GM12878 (cell line): ENCODE data around the gene ZNF367. TPM values are rescaled to one million over a fixed set of nuclear protein-coding genes. Genes with fewer than 3 reads are reported as not detected.

Source experiments
- ATAC-seq: fragments of 200-7000 bp; cut with Tn5 transposase; 3 replicates; pipeline ENCODE4 v1.9.1; 2020; ENCODE audit warnings: mild to moderate bottlenecking, moderate library complexity
- BruUV-seq: library from RNA; stranded (reverse); fragments of 400-500 nt; replicated peaks from 2 replicates; lab custom pipeline; 2021; lab: Mats Ljungman, UMichigan
- CTCF ChIA-PET: fragments of 300-600 bp; sonication (Branson Sonifier 250); formaldehyde crosslinking; extraction: SDS; loops from one replicate; lab custom pipeline; 2021; ENCODE audit warnings: inconsistent platforms; lab: Yijun Ruan, JAX
- POLR2A ChIA-PET: fragments of 350-600 bp; formaldehyde crosslinking; extraction: SDS; loops from one replicate; lab custom pipeline; 2021; ENCODE audit warnings: inconsistent platforms; lab: Charles Lee
- RAD21 ChIA-PET: fragments of 300-600 bp; sonication (Branson Sonifier 250); formaldehyde crosslinking; loops from one replicate; lab custom pipeline; 2023; ENCODE audit warnings: antibody characterized with exemption; ENCODE audit not compliant: unreplicated experiment; lab: Charles Lee
- SMC1A ChIA-PET: fragments of 300-600 bp; sonication (Branson Sonifier 250); formaldehyde crosslinking; loops from one replicate; lab custom pipeline; 2023; ENCODE audit not compliant: unreplicated experiment, uncharacterized antibody; lab: Charles Lee
- DNase-seq: peaks from one replicate; pipeline ENCODE4 v3.0.0-alpha.2; 2011; ENCODE audit warnings: low read depth, low spot score
- FAIRE-seq: peaks from 3 replicates; lab custom pipeline; 2011; peaks lifted over from hg19 to GRCh38; lab: Jason Lieb, UNC
- H2AFZ ChIP-seq: 2 replicates; pipeline ENCODE4 v1.6.0; 2011; ENCODE audit warnings: low read depth, low read length, control low read depth; ENCODE audit not compliant: control insufficient read depth
- H3K27ac ChIP-seq: 2 replicates; pipeline ENCODE4 v1.5.1; 2011; ENCODE audit warnings: control low read depth; ENCODE audit not compliant: control insufficient read depth, insufficient read depth
- H3K27me3 ChIP-seq, 2 experiments: replicated peaks in 1 of 2; 2 replicates each; pipeline versions ENCODE4 v1.6.0 to v1.6.1; 2011; ENCODE audit warnings: low read length in 1 of 2; ENCODE audit not compliant: control insufficient read depth in 2 of 2, insufficient read depth in 2 of 2
- H3K36me3 ChIP-seq, 2 experiments: 2 replicates each; pipeline ENCODE4 v1.5.1; 2011; ENCODE audit warnings: low read length in 1 of 2; ENCODE audit not compliant: control insufficient read depth in 2 of 2, insufficient read depth in 2 of 2
- H3K4me1 ChIP-seq: 2 replicates; pipeline ENCODE4 v1.6.1; 2011; ENCODE audit warnings: mild to moderate bottlenecking, low read length, moderate library complexity, mixed read lengths; ENCODE audit not compliant: control insufficient read depth, insufficient read depth
- H3K4me2 ChIP-seq: 2 replicates; pipeline ENCODE4 v1.6.0; 2011; ENCODE audit warnings: control low read depth; ENCODE audit not compliant: control insufficient read depth, insufficient read depth
- H3K4me3 ChIP-seq: fragments of 200-600 bp; sonication (generic); 2 replicates; pipeline ENCODE4 v1.5.1; 2016
- H3K79me2 ChIP-seq: 2 replicates; pipeline ENCODE4 v1.6.0; 2011; ENCODE audit warnings: low read length; ENCODE audit not compliant: control insufficient read depth, insufficient read depth
- H3K9ac ChIP-seq: 2 replicates; pipeline ENCODE4 v1.8.0; 2011; ENCODE audit warnings: low read length, control low read depth, mixed read lengths; ENCODE audit not compliant: control insufficient read depth, insufficient read depth
- H3K9me3 ChIP-seq: replicated peaks from 3 replicates; pipeline ENCODE4 v1.5.1; 2011; ENCODE audit warnings: mild to moderate bottlenecking, low read length; ENCODE audit not compliant: control insufficient read depth, insufficient read depth
- H4K20me1 ChIP-seq: 2 replicates; pipeline ENCODE4 v1.6.0; 2011; ENCODE audit not compliant: control insufficient read depth, insufficient read depth
- BACH1 ChIP-seq: fragments of 450-650 bp; IDR thresholded peaks from 2 replicates; pipeline ENCODE4 v1.6.1; 2017; ENCODE audit warnings: mild to moderate bottlenecking, borderline replicate concordance
- BRCA1 ChIP-seq: IDR thresholded peaks from 2 replicates; pipeline ENCODE4 v1.6.1; 2011; ENCODE audit warnings: low read depth, low read length, improper control_type of control experiment
- E2F4 ChIP-seq: IDR thresholded peaks from 2 replicates; pipeline ENCODE4 v1.6.1; 2012; ENCODE audit warnings: low read depth, low read length, improper control_type of control experiment
- FOS ChIP-seq: IDR thresholded peaks from 3 replicates; pipeline ENCODE4 v1.6.1; 2011; ENCODE audit warnings: borderline replicate concordance; ENCODE audit not compliant: insufficient read length; ENCODE audit errors: extremely low read depth
- IKZF1 ChIP-seq: fragments of 450-650 bp; conservative IDR thresholded peaks from 2 replicates; pipeline ENCODE4 v1.6.1; 2017; ENCODE audit warnings: antibody characterized with exemption, mild to moderate bottlenecking
- KAT2A ChIP-seq: conservative IDR thresholded peaks from 2 replicates; pipeline ENCODE4 v1.6.1; 2011; ENCODE audit warnings: low read depth, low read length; ENCODE audit not compliant: control insufficient read depth
- LARP7 ChIP-seq: fragments of 450-650 bp; IDR thresholded peaks from 2 replicates; pipeline ENCODE4 v1.6.1; 2017; ENCODE audit warnings: mild to moderate bottlenecking
- MLLT1 ChIP-seq: fragments of 450-650 bp; IDR thresholded peaks from 2 replicates; pipeline ENCODE4 v1.6.1; 2016; ENCODE audit warnings: mild to moderate bottlenecking
- NR2C2 ChIP-seq: IDR thresholded peaks from 2 replicates; pipeline ENCODE4 v1.6.1; 2011; ENCODE audit warnings: borderline replicate concordance, low read depth; ENCODE audit not compliant: control insufficient read depth, insufficient read length
- PML ChIP-seq: IDR thresholded peaks from 2 replicates; pipeline ENCODE4 v1.6.1; 2012; ENCODE audit warnings: low read length, inconsistent platforms
- POLR2A ChIP-seq: IDR thresholded peaks from 2 replicates; pipeline ENCODE4 v1.6.1; 2011; ENCODE audit warnings: low read depth, mild to moderate bottlenecking, low read length
- POU2F2 ChIP-seq: IDR thresholded peaks from 3 replicates; pipeline ENCODE4 v1.6.1; 2011; ENCODE audit warnings: low read depth, mild to moderate bottlenecking, low read length, borderline replicate concordance
- WRNIP1 ChIP-seq: IDR thresholded peaks from 2 replicates; pipeline ENCODE4 v1.6.1; 2011; ENCODE audit warnings: low read depth, low read length, improper control_type of control experiment, borderline replicate concordance
- ZNF384 ChIP-seq: IDR thresholded peaks from 2 replicates; pipeline ENCODE4 v1.6.1; 2012; ENCODE audit warnings: low read depth, mild to moderate bottlenecking, low read length, improper control_type of control experiment, borderline replicate concordance
- ZZZ3 ChIP-seq: IDR thresholded peaks from 2 replicates; pipeline ENCODE4 v1.6.1; 2011; ENCODE audit warnings: low read depth; ENCODE audit not compliant: control insufficient read depth, insufficient read length
- WGBS: methylation state at CpG from one replicate; pipeline ENCODE4 v1.1.6; 2016; ENCODE audit warnings: low lambda C conversion rate; ENCODE audit not compliant: insufficient replicate concordance, insufficient coverage; ENCODE audit errors: missing lambda C conversion rate; 5-methylcytosine and 5-hydroxymethylcytosine counted together
- in situ Hi-C: fragments of 300-500 bp; cut with MboI; formaldehyde crosslinking; loops from 9 replicates; pipeline ENCODE4 v1.14.3; 2018; ENCODE audit warnings: mixed read lengths
- intact Hi-C: fragments of 100-400 bp; cut with micrococcal nuclease; formaldehyde crosslinking; loops from one replicate; pipeline ENCODE4 v1.14.2; 2022; ENCODE audit not compliant: unreplicated experiment
- polyA plus RNA-seq, 11 experiments: library from polyadenylated mRNA; depleted of rRNA in 4 of 11; unstranded in 6 of 11; stranded (reverse) in 5 of 11; fragments of >200 nt; fragmentation: Nextera tagmentation in 4 of 11; fragmentation: Illumina TruSeq in 1 of 11; extraction: Ambion mirVana in 4 of 11; extraction: Trizol in 1 of 11; gene quantifications; 1 replicate in 1 of 11; 2 replicates in 10 of 11; pipeline versions ENCODE4 v1.2.1 to v1.2.3, GENCODE V29; 2011 to 2016; ENCODE audit warnings: inconsistent platforms in 2 of 11, missing spikeins in 2 of 11, low read depth in 1 of 11
- total RNA-seq, 4 experiments: library from RNA; depleted of rRNA in 3 of 4; stranded (reverse); fragments of >200 nt in 3 of 4; fragmentation: Illumina TruSeq in 1 of 4; extraction: Trizol in 1 of 4; gene quantifications; 2 replicates each; pipeline versions ENCODE4 v1.2.1 to v1.2.3, GENCODE V29; 2013 to 2021

Gene ZNF367
- total and polyA plus RNA-seq, 10 of the 15 experiments (the other 5 are each of a cell fraction or from before 2014, with no cell fraction given), result 2.9 to 16.3 (median 11.1) TPM

- H3K4me1 ChIP-seq, result peaks cover 4% of the 10 kb centered on the region; the same call in 1 of the 2 replicates
- no peaks in the 10 kb centered on the region for H4K20me1 ChIP-seq
- ATAC-seq, result peak; percentile 83
- H3K4me2 ChIP-seq, result peak within 1 kb of the TSS; percentile 94
- no peaks in the 10 kb centered on the region for H3K27me3 ChIP-seq
- no peaks in the 10 kb centered on the region; the same call in 1 of the 2 replicates for H3K79me2 ChIP-seq
- BruUV-seq, result no TSS peak
- ChIA-PET POLR2A (interaction anchor here (1.0 to 1.4 kb wide), 2 partner anchors 12 to 15 kb away, joined by 3 to 4 read pairs; no protein-coding TSS in a partner anchor), RAD21 (interaction anchor here (0.5 to 1.3 kb wide), 3 partner anchors 10 to 39 kb away, joined by 3 read pairs; no protein-coding TSS in a partner anchor), CTCF (no interaction called here), SMC1A (interaction anchor here (0.5 to 1.8 kb wide), 5 partner anchors 15 to 588 kb away, joined by 3 to 5 read pairs (median 3); no protein-coding TSS in a partner anchor)
- H3K27ac ChIP-seq, result no peak within 1 kb of the TSS; the same call in 1 of the 2 replicates
- no peak for DNase-seq
- H2AFZ ChIP-seq, result peak within 1 kb of the TSS; percentile 87
- in situ Hi-C loops (no loop called here), intact Hi-C loops (no loop called here)
- peak within 1 kb of the TSS; percentile 58 for H3K9ac ChIP-seq
- no peaks in the 10 kb centered on the region; a peak in 1 of 4 replicates for H3K36me3 ChIP-seq
- H3K4me3 ChIP-seq, result peak within 1 kb of the TSS; percentile 65
- WGBS, result 37% methylated on average over 34 of the region's 73 CpGs
- H3K9me3 ChIP-seq, result no peaks in the 10 kb centered on the region
- no peak for TF ChIP-seq ZZZ3
- TF ChIP-seq KAT2A, result no peak
- TF ChIP-seq NR2C2, result no peak
- TF ChIP-seq E2F4, result no peak
- TF ChIP-seq POLR2A, result 0 out of 2 replicates have a peak, but pooled peaks have one; percentile 33
- TF ChIP-seq POU2F2, result no peak
- TF ChIP-seq IKZF1, result no peak; the same call in 1 of the 2 replicates
- TF ChIP-seq ZNF384, result 0 out of 2 replicates have a peak, but pooled peaks have one; percentile 21
- no peak for TF ChIP-seq LARP7
- TF ChIP-seq MLLT1, result 0 out of 2 replicates have a peak, but pooled peaks have one; percentile 36
- TF ChIP-seq BRCA1, result no peak
- TF ChIP-seq PML, result no peak
- TF ChIP-seq FOS, result no peak
- 0 out of 2 replicates have a peak, but pooled peaks have one; percentile 17 for TF ChIP-seq BACH1
- TF ChIP-seq WRNIP1, result no peak
- FAIRE-seq, result no peak
These were observed 34.8 kb downstream of the ZNF367 start, which contains the start of gene SLC35D2 for GRCh38 chr9:96383165-96383942. TSS of gene SLC35D2 (minus strand) at chr9:96383711. CDS start at chr9:96383634, 77 bp downstream.
